Measurements from ENCODE around the gene PTP4A2. TPM values are rescaled to one million over a fixed set of nuclear protein-coding genes. Genes with fewer than 3 reads are reported as not detected.
A peak's percentile ranks its signal among the peaks of the same experiment; 100 is the strongest.

Gene PTP4A2
- total RNA-seq, 4 donors from 2014 or later: 294 to 522 (median 353) TPM

DNA sequence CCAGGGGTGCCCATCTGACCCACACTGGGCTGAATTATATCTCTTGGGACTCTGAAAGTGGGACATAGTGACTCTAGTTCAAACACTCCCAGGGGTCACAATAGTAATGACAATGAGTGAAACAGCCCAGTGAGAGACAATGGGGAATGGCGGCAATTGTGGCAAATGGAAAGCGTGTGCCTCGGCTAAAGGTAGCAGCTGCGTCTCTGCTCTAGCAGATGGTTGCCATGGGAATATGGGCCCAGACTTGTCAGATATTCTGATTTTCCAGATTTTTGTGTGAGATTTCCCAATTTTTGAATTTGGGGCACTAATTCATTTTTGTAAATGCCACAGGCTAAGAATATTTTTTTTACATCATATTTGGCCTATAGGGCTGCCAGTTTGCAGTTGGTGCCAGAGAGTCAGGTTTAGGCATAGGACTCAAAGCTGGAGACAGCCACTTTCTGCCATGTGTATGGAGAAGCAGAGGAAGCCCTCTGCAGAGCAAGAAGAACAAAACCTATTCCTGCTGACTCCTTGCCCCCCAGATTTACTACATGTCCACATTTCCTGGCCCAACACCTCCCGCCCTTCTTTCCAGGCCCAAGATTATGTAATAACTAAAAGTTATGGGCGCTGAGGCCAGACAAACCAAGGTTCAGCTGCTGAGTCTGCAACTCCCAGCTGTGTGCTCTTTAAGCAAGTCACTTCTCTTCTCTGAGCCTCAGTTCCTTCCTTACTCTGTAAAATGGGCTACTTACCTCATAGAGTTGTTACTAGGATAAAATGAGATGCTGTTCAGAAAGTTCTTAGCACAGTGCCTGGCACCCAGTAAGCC is 21.6 kb upstream of the PTP4A2 start:
- intact Hi-C loops (cut with DNase I; ENCODE audit: low total_unique reads) (loop anchor here (5.0 to 10.0 kb wide), 4 partner anchors 45 to 315 kb away; partner anchors contain the start of genes PEF1 and SPOCD1), in situ Hi-C loops (cut with MboI; ENCODE audit: low sequenced_read_pairs in 4 of 4) (loop anchor here (10.0 to 25.0 kb wide), 4 partner anchors 125 to 297 kb away; partner anchors contain the start of gene SPOCD1 (in 2 of the 4))
- no peak overlapping the region for H3K27ac ChIP-seq

DNA sequence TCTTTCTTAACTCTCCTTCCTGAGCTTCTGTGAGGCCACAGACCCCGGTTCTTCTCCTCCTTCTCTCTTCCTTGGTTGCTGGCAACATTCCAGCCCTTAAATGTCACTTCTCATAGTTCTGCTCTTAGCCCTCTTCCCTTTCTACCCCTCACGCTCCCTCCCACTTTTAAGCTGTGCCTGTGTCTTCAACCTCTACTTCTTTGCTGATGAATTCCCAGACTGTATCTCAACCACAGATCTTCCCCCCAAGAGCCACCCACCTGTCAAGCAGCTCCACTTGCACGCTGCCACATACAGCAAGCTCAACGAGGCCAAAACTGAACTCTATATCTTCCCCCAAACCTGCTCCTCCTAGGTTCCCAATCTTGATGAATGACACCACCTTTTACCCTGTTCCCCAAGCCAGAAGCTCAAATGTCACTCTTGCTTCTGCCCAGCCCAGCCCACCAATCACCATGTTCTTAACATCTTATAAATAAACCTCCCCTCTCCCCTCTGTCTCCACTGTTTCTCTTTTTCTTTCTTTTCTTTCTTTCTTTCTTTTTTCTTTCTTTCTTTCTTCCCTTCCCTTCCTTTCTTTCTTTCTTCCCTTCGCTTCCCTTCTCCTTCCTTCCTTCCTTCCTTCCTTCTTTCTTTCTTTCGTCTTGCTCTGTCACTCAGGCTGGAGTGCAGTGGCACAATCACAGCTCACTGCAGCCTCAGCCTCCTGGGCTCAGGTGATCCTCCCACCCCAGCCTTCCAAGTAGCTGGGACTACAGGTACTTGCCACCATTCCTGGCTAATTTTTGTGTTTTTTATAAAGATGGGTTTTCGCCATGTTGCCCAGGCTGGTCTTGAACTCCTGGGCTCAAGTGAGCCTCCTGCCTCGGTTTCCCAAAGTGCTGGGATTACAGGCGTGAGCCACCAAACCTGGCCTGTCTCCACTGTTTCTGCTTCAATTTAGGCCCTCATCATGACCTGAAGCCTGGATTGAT is 19.8 kb upstream of the PTP4A2 start:
- intact Hi-C loops (cut with DNase I; ENCODE audit: low total_unique reads): loop anchor here (2.0 to 10.0 kb wide), 2 partner anchors 27 to 313 kb away; partner anchors contain the start of gene PEF1
- TF ChIP-seq POLR2A (IDR thresholded peaks at IDR 0.05) (no peak), CTCF (IDR thresholded peaks at IDR 0.05 in 4 of 5, conservative IDR thresholded peaks at IDR 0.05 in 1 of 5) (no peak)
- H3K4me1 ChIP-seq: peaks cover 37 to 42% of the 10 kb centered on the region in 2 donors
- no peak overlapping the region for H3K4me3 ChIP-seq
- H3K27me3 ChIP-seq: no peaks in the 10 kb centered on the region
- no peaks in the 10 kb centered on the region for H3K36me3 ChIP-seq
- no peaks in the 10 kb centered on the region for H3K9me3 ChIP-seq
- in situ Hi-C loops (cut with MboI; ENCODE audit: low sequenced_read_pairs in 4 of 4): loop anchor here (25.0 kb wide), 2 partner anchors 146 to 296 kb away; partner anchors contain the start of gene SPOCD1 (in 1 of the 4)
- DNase-seq (peak in 1 of 2 donors; percentile 11), ATAC-seq (no peak)
- H3K27ac ChIP-seq: peak overlapping the region; percentile 26 to 99 (median 95)

More for the DNA sequence above, 21.6 kb upstream of the PTP4A2 start:
- no peak for TF ChIP-seq POLR2A (IDR thresholded peaks at IDR 0.05)
- TF ChIP-seq CTCF (IDR thresholded peaks at IDR 0.05 in 4 of 5, conservative IDR thresholded peaks at IDR 0.05 in 1 of 5): no peak
- Histone ChIP-seq H3K4me1 (peaks cover 27 to 31% of the 10 kb centered on the region in 2 donors), H3K27me3 (no peaks in the 10 kb centered on the region), H3K9me3 (no peaks in the 10 kb centered on the region), H3K4me3 (no peak overlapping the region), H3K36me3 (no peaks in the 10 kb centered on the region)
- DNase-seq (no peak), ATAC-seq (no peak)

DNA sequence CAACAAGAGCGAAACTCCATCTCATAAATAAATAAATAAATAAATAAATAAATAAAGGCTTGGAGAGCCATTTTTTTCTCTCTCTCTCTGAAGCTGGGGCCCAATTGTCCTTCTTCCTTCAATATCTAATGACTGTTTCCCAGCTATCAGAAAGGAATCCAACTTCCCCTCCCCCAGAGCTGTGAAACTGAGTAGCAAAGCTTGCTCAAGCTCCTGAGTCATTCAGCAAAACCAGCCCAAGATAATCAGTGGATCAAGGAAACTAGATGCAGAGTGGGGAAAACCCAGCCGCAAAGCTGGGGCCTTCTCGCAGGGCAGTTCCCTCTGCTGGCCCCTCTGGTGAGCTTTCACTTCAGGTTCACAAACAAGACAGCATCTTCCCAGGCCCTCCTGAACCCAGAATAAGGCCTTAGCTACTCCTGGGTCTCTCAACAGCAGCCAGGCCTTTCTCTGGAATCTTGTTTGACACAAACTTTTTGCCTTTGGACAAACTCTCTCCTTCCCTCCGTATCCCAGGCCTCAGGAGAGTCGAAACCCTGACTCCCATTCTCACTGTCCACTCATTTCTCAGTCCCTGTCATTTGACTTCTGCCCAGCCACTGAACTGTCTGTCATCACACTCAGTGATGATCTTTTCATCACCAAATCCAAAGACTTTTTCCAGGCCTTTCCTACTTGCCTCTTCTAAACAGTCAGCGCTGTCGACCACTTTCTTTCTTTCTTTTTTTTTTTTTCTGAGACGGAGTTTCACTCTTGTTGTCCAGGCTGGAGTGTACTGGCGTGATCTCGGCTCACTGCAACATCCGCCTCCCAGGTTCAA is 18.0 kb upstream of the PTP4A2 start:
- in situ Hi-C loops (cut with MboI; ENCODE audit: low sequenced_read_pairs in 4 of 4): loop anchor here (25.0 kb wide), 2 partner anchors 144 to 294 kb away; partner anchors contain the start of gene SPOCD1 (in 1 of the 4)
- peak overlapping the region; percentile 92 to 99 (median 95) for H3K27ac ChIP-seq

More for the DNA sequence above, 18.0 kb upstream of the PTP4A2 start:
- intact Hi-C loops (cut with DNase I; ENCODE audit: low total_unique reads): loop anchor here (2.0 to 10.0 kb wide), 3 partner anchors 17 to 311 kb away; partner anchors contain the start of genes PEF1 and PTP4A2
- ATAC-seq: peak; percentile 84 to 91
- DNase-seq: peak; percentile 91
- no peaks in the 10 kb centered on the region for H3K27me3 ChIP-seq
- H3K36me3 ChIP-seq: no peaks in the 10 kb centered on the region
- peaks cover 48 to 49% of the 10 kb centered on the region in 2 donors for H3K4me1 ChIP-seq
- no peak overlapping the region for H3K4me3 ChIP-seq
- H3K9me3 ChIP-seq: no peaks in the 10 kb centered on the region
- peak in 2 of 5 experiments; percentile 21 to 41 for TF ChIP-seq CTCF (IDR thresholded peaks at IDR 0.05 in 4 of 5, conservative IDR thresholded peaks at IDR 0.05 in 1 of 5)
- peak; percentile 61 to 88 for TF ChIP-seq POLR2A (IDR thresholded peaks at IDR 0.05)
